ENCODE measurements around the gene PSG5. TPM values are rescaled to one million over a fixed set of nuclear protein-coding genes. Genes with fewer than 3 reads are reported as not detected.
"Not testable (repeated sequence)": the region's sequence is repeated elsewhere in the genome, so short reads cannot be mapped to it uniquely, and the experiment has no call there.

Gene PSG5
- polyA plus RNA-seq, 1 donor: 0.12 TPM

GRCh38 chr19:43188092-43188491 is 1.8 kb upstream of the PSG5 start:
- DNase-seq: not testable (repeated sequence)

GRCh38 chr19:43181869-43182771 is 4.2 kb downstream of the PSG5 start:
- not testable (repeated sequence) for DNase-seq

- not testable (repeated sequence) for DNase-seq
Measured at GRCh38 chr19:43179569-43180147, 6.7 kb downstream of the PSG5 start.

- not testable (repeated sequence) for DNase-seq
Measured at GRCh38 chr19:43178577-43178976, 7.8 kb downstream of the PSG5 start.

- not testable (repeated sequence) for DNase-seq
Measured at GRCh38 chr19:43165906-43166305, 20.4 kb downstream of the PSG5 start.

- not testable (repeated sequence) for DNase-seq
Measured at GRCh38 chr19:43163135-43163534, 23.2 kb downstream of the PSG5 start.

- not testable (repeated sequence) for DNase-seq
Measured at GRCh38 chr19:43162261-43162660, 24.1 kb downstream of the PSG5 start.

- DNase-seq: no peak
Measured at GRCh38 chr19:43152214-43152613, 34.1 kb downstream of the PSG5 start.

GRCh38 chr19:43149788-43150187 is 36.5 kb downstream of the PSG5 start:
- not testable (repeated sequence) for DNase-seq

- DNase-seq: no peak
Measured at GRCh38 chr19:43148233-43148632, 38.1 kb downstream of the PSG5 start.

- not testable (repeated sequence) for DNase-seq
Measured at GRCh38 chr19:43141763-43142162, 44.6 kb downstream of the PSG5 start.

GRCh38 chr19:43132696-43133095 is 53.6 kb downstream of the PSG5 start:
- DNase-seq: no peak

GRCh38 chr19:43131281-43131842 is 55.0 kb downstream of the PSG5 start:
- not testable (repeated sequence) for DNase-seq

GRCh38 chr19:43129197-43129596 is 57.1 kb downstream of the PSG5 start:
- DNase-seq: not testable (repeated sequence)

- DNase-seq: not testable (repeated sequence)
Measured at GRCh38 chr19:43127336-43127735, 59.0 kb downstream of the PSG5 start.

- DNase-seq: no peak
Measured at GRCh38 chr19:43126720-43127119, 59.6 kb downstream of the PSG5 start.

GRCh38 chr19:43124360-43124759 is 62.0 kb downstream of the PSG5 start:
- DNase-seq: no peak

GRCh38 chr19:43120433-43121026 is 65.8 kb downstream of the PSG5 start:
- not testable (repeated sequence) for DNase-seq

GRCh38 chr19:43119526-43119925 is 66.8 kb downstream of the PSG5 start:
- not testable (repeated sequence) for DNase-seq

Measured in left kidney (tissue), 2 donors.